ENCODE measurements around the gene F9.
"Not testable (repeated sequence)": the region's sequence is repeated elsewhere in the genome, so short reads cannot be mapped to it uniquely, and the experiment has no call there.

Gene F9

DNA sequence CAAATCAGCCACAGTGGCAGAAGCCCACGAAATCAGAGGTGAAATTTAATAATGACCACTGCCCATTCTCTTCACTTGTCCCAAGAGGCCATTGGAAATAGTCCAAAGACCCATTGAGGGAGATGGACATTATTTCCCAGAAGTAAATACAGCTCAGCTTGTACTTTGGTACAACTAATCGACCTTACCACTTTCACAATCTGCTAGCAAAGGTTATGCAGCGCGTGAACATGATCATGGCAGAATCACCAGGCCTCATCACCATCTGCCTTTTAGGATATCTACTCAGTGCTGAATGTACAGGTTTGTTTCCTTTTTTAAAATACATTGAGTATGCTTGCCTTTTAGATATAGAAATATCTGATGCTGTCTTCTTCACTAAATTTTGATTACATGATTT lies at the start of gene F9:
Gene F9, plus strand, starts transcription at position 190 of the 400 bp plus-strand sequence. Its CDS starts 26 bp downstream, at position 216.
- no peak for DNase-seq (ENCODE audit: low read depth)

DNA sequence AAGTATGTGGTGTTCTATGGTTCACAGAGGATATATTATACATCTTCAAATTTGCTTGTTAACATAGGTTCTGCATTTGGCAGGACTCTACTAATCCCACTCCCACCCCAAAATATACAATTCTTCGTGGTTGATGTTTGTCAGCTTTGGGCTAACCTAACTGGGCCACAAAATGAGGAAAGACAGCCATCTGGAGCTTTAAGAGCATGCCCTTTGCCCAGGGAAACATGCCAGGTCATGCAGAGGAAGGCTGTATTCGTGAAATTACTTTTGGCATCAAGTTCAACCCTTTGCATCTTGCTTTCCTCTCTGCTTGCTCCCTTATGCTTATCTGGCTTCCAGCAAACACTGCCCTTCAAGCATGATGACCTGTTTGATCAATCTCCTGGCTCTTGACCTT lies 46.8 kb upstream of the F9 start:
- DNase-seq (ENCODE audit: low read depth), result no peak

DNA sequence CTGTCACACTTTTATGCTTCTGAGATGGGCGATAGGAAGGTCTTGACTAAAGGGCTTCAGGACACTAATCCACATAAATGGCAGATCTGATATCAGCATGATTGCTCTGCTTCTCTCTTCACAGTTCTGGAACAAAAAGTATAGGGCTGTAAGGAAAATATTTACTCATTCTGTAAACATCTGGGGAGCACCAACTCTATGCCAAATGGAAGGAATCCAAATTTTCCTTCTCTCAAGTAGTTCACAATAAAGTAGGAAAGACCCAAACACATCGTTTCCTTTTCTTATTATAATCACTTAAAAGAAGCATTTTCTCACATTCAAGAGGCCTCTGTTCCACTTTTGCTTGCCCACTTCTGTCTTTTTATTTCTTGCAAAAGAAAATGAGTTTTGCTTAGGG lies 45.9 kb upstream of the F9 start:
- DNase-seq (ENCODE audit: low read depth), result no peak

DNA sequence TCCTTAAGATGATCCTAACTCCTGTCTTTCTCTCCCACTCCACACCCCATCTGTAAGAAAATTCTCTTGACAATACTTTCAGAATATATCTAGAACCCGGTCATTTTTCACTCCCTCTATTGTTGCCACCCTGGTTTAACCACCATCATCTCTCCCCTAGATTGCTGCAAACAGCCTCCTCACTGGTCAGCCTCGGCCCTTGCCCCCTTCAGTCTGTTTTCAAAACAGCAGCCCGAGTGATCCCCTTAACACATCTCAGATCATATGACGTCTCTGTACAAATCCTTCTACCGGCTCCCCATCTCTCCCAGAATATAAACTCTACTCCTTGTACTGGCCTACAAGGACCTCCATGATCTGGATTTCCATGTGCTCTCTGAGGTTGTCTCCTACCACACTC lies 35.2 kb upstream of the F9 start:
- no peak for DNase-seq (ENCODE audit: low read depth)

DNA sequence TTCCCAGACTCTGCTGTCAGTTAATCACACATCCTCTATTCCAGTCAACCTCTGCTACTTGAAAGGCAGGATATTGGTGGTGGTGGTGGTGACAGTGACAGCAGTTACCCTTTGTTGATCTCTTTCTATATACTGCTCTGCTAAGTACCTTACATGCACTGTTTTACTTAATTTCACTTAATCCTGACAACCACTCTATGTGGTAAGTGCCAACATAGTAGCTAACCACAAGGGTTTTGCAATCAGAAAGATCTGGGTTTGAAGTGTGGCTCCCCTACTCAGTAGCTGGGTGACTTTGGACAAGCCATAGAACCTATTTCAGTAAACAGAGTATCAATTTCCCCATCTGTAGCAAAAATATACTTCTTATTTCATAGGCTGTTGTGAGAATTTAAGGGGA lies 24.2 kb upstream of the F9 start:
- no peak for DNase-seq (ENCODE audit: low read depth)

DNA sequence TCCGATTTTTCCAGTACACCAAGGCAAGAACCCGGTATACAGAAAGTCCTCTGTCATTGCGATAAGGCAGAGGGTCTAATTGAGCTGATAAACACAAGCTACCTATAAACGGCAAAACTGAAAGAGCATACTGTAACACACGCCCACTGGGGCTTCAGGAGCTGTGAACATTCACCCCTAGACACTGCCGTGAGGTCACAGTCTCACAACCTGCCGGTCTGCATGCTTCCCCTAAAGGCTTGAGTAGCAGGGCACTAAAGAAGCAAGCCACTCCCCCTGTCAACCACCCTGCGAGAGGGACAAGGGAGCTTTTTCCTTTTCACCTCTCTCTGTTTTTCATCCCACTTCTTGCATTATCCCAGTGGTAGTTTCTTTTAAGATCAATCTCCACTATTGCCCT lies 22.4 kb upstream of the F9 start:
- no peak for DNase-seq (ENCODE audit: low read depth)

DNA sequence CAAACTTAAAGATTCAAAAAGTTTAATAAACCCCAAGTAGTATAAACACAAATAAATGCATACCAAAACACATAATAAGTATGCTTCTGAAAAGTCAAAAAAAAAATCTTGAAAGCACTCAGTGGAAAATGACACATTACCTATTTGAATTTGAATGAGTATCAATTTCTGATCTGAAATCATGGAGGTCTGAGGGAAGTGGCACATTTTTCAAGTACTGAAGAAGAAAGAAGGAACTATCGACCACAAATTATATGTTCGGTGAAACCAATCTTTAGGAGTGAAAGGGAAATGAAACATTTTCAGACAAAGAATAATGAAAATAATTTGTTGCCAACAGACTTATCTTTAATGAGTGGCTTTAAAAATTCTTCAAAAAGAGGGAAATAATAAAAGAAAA lies 12.1 kb upstream of the F9 start:
- DNase-seq (ENCODE audit: low read depth), result no peak

DNA sequence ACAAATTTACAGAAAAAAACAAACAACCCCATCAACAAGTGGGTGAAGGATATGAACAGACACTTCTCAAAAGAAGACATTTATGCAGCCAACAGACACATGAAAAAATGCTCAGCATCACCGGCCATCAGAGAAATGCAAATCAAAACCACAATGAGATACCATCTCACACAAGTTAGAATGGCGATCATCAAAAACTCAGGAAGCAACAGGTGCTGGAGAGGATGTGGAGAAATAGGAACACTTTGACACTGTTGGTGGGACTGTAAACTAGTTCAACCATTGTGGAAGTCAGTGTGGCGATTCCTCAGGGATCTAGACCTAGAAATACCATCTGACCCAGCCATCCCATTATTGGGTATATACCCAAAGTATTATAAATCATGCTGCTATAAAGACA lies 1.7 kb upstream of the F9 start:
- DNase-seq (ENCODE audit: low read depth), result not testable (repeated sequence)

DNA sequence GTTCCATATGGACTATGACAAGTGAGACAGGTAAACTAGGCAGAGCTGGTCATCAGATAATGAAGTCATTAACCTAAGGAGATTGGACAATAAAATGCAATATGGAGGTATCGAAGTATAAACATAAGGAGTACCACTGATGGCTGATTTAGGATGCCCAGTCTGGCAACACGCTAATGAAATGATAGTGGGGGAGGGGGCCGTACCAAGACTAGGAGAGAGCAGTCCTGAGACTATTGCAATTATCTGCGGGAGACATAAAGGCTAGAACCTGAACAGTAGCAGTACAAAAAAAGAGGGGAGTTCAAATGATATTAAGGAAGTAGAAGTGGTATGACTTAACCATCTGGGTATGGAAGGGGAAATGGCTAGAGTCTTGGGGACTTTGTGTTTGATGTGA lies 2.3 kb downstream of the F9 start:
- no peak for DNase-seq (ENCODE audit: low read depth)

DNA sequence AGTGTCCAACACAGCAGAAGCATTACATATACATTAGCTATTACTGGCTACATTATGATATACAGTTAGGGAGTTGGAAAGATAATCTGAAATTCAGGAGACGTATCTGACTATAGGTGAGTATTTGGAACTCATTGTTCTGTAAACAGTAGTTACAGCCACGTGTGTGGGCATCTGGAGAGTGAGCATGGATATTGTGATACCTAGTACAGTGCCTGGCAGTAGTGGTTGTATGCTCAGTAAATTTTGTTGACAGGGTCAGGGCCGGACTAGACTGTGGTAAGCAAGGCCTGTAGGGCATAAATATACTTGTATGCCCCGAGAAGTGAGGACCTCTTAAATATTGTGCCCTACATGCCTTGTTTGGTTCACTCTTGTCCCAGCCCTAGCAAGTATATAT lies 2.9 kb downstream of the F9 start:
- DNase-seq (ENCODE audit: low read depth), result no peak

DNA sequence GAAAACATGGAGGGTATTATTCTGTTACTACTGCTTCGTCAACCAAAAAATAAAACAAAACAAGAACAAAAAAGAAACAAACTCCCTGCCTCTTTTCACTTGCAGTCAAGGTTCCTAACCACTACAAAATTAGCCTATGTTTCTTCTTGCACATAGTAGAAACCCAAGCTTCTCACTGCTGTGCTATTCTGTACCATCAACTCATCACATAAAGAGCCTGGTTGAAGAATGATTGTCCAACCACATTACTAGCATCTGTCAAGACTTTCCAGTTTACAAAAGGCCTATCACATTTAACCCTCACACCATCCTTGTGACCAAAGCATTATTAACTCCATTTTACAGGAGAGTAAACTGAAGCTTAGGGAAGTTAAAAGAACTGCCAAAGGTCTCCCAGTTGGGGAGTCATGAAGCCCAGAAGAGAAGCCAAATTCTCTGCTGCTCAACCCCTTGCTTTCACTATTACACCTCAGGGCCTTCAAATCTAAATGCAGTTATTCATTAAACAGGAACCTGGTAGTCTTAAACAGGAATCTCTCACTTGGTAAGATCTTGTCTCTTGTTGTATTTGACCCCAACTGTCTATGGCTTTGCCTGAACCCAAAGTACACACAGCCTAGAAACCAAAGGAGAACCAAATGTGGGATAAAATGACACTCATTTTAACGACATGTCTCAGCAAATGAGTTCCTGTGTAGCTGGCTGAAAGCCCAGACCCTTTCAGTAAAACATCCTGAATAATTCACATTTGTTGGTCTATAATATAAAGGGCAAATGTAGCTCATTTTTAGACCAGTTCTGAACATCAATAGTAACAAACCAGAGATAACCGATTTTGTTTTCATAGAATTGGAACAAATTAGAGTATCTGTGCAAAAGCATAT lies 8.6 kb downstream of the F9 start:
- no peak for DNase-seq (ENCODE audit: low read depth)

DNA sequence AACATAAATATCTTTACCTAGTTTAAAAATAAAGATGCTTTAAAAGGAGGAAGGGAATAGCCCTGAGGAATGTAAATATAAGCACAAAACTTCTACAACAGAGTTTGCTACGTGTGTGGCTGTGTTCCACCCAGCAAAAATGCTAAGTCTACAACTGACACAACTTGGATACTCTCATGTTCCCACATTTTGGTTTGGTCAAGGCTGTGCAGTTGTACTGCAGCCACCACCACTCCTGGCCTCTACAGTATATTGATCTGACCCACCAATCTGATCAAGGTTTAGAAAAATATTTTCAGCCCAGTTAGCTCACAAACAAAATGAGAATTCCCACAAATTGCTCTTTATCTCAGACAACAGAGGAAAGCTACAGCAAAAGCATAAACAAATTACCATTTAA lies 12.1 kb downstream of the F9 start:
- DNase-seq (ENCODE audit: low read depth), result no peak

DNA sequence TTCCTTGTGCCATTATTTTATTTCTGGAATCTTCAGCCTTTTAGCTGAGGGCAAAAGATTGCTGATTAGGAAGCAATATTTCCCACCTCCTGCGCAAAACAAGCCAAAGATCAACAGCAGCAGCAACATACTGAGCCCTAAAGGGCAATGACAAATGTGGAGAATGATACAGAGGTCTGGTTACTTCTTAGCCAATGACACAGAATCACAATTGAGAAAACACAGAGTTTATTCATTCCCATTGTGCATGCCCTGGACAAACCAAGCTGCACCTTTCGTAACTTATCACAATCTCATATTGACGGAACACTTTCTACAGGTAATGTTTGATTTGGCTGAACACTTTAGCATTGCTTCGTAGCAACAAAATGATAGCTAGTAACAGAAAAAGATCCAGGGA lies 13.4 kb downstream of the F9 start:
- no peak for DNase-seq (ENCODE audit: low read depth)

DNA sequence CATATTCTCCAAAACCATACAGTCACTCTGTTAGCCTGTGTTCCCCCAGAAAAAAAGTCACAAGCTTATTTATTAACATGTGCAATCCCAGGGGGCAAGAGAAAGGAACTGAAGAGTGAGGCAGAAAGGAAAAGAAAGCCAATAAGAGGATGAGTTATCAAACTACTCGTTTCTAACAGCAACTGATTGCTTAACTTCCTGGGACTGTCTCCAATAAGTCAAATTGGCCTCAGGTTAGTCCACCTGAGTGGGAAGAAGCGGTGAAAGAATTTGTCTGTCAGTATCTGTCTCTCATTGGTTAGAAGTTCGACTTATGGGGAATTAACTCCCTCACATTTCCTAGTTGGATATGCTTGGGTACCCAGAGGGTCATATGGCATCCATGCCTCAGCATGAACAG lies 14.1 kb downstream of the F9 start:
- no peak for DNase-seq (ENCODE audit: low read depth)

DNA sequence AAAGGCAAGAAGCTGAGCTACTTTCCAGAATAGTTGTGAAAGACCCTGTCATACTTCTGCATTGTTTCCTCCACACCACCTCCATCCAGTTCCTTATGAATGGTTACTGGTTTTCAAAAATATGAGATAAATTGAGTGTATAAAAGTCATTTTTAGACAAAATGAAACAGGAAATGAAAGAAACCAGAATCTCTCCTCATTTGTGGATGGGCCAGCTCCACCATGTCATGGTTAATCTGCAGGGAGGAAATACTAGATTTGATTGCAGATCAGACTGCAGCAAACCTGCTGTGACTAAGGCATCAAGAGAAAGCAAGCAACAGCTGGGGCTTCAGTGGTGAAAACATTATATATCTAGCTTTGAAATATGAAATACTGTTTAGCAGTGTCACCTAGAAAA lies 23.8 kb downstream of the F9 start:
- DNase-seq (ENCODE audit: low read depth), result no peak

DNA sequence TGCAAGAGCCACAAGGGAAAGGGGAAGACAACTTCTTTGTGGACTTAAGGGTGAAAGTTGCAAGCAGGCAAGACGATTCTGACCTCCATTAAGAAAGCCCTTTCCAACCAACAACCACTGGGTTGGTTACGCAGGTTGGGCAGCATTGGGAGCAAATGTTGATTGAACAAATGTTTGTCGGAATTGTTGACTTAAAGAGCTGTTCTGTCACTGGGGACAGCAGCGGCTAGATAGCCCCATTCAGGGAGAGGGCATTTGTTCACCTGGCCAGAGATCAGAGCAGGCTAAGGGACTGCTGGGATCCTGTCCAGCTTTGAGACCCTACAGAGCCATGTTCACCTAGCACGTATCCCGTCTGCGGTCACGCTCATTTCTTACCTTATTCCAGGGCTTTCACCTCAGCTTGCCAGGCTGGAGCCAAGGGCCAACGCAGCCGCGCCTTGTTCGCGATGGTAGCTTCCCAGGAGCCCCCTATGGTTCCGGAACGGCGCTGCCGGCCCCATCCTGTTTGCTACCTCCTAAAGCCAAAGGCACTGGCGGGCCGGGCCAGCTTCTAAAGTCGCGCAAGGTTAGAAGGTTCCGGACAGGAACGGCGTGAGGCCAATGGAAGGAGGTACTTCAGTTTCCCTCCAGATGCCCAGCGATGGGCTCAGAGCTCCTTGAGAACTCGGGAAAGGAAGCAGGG lies 24.6 kb downstream of the F9 start:
- DNase-seq (ENCODE audit: low read depth), result no peak

DNA sequence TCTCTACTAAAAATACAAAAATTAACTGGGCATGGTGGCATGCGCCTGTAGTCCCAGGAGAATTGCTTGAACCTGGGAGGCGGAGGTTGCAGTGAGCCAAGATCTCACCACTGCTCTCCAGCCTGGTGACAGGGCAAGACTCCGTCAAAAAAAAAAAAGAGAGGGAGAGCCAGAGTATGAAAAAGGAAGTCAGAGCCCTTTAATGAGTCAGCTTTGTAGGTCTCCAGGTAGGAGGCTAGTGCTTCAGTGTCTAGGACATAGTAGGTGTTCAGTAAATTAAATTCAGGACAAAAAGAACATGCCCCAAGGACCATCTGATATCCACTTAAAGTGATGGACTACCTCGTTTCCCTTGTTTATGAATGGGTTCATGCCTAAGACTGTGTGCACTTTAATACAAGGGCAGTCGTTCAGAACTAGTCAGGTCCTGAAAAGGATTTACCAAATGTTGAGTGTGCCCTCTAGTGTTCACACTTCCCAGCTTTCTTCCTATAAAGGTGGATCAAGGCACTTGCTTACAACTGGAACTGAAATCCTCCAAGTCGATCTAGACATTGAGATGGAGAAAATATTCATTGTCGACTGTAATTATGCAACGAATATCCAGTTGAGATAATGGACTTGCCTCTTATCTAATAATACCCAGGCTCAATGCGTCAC lies 29.0 kb downstream of the F9 start:
- DNase-seq (ENCODE audit: low read depth), result no peak

DNA sequence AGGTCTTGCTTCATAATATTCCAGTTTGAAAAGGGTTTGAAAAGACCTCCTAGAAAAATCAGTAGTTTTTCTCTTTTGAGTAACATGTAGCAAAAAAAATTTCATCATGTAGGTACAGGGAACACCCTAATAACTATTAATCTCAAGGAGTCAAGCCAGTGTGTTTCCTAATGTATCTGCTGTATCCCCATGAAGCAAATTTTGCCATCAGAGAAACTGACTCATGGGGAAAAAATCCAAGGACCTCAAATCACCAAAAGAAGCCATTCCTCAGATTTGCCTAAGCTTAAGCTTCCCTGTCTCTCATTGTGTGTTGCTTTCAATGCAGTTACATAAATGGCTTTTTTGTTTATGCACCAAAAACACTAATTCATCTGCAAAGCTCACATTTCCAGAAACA lies 29.7 kb downstream of the F9 start:
- no peak for DNase-seq (ENCODE audit: low read depth)

DNA sequence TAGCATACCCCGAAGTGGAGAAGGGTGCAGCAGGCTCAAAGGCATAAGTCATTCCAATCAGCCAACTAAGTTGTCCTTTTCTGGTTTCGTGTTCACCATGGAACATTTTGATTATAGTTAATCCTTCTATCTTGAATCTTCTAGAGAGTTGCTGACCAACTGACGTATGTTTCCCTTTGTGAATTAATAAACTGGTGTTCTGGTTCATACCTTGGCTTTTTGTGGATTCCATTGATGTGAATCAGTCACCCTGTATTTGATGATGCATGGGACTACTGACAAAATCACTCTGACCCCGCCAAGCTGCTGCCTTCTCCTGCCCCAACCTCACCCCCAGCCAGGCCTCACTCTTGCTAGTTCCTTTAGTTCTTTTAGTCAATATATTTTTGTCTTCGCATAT lies 32.7 kb downstream of the F9 start:
- no peak for DNase-seq (ENCODE audit: low read depth)

DNA sequence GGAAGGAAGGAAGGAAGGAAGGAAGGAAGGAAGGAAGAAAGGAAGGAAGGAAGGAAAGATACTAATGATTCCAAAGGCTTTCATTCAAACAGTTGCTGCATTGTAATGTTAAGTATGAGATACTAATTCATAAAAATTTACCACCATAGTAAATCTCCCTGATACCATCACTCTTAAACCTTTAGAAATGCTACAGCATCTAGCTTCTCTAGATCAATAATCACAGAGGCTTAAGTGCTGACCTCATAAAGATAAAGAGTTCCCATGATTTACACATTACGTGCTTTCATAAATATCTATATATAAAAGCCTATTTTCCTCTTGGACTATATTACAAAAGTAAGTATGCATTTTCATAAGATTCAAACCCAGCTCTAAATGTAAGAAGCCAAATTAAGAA lies 36.4 kb downstream of the F9 start:
- DNase-seq (ENCODE audit: low read depth), result no peak

DNA sequence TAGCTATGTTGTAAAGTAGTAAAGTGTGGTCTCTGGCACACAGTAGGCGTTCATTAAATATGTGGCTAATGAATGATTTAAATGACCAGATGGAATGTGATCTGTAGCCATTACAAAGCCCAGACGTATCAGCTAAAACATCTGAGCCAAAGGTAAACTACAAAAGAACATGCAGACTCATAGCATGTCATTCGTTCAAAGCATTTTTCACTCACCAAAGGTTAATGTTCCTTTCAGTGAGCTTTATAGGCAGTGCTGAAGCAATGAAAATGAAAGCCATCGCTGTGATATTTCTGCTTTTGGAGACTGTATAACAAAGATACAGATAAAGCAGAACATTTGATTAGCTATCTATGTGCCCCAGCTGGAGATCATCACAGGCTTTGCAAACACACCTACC lies 50.5 kb downstream of the F9 start:
- DNase-seq (ENCODE audit: low read depth), result no peak

DNA sequence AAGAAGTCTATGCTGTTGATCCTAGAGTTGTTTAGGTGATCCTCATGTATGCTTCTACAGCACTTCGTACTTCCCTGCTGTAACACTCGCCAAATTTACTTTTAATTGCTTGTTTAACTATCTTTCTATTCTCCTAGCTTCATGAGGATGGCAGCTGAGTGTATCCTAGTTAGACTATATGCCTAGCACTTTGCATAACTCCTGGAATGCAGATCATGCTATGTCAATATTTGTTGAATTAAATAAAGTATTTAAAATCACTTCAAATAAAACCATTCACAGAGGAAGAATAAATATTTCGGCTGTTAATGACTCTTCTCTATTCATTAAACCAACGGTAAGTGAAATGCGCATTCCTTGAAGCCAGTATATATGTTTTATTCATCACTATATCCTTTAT lies 55.1 kb downstream of the F9 start:
- no peak for DNase-seq (ENCODE audit: low read depth)

DNA sequence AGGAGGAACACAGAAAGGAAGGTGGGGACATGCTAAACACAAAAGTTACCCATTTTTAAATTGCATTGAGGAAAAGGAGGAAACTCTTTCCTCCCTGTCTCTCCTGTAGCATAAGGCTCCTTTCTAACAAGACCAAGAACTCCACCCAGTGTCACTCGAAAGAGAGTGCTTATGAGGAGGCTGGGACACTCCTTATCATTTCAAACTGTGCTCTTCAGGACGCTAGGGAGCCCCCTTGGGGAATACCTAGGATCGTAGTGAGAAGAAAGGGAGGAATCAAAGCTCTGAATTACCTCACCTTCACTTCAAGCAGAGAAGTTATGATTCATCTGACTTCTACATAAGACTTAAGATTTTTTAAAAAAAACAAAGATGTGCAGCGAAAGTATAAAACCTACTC lies 65.5 kb downstream of the F9 start:
- DNase-seq (ENCODE audit: low read depth), result no peak
